CD4-positive, alpha-beta memory T cell (primary cell): ENCODE measurements around the gene DHRS4L2. TPM values are rescaled to one million over a fixed set of nuclear protein-coding genes. Genes with fewer than 3 reads are reported as not detected.
A peak's percentile ranks its signal among the peaks of the same experiment; 100 is the strongest.
"Not testable (repeated sequence)": the region's sequence is repeated elsewhere in the genome, so short reads cannot be mapped to it uniquely, and the experiment has no call there.

Experiments
- CTCF ChIA-PET: fragments of 350-600 bp; sonication (Branson Sonifier 250); formaldehyde crosslinking; loops from one replicate; lab custom pipeline; 2021; ENCODE audit warnings: inconsistent platforms; ENCODE audit not compliant: partially characterized antibody; lab: Charles Lee
- POLR2A ChIA-PET: fragments of 350-600 bp; sonication (Branson Sonifier 250); formaldehyde crosslinking; loops from one replicate; lab custom pipeline; 2021; ENCODE audit not compliant: partially characterized antibody; lab: Charles Lee
- DNase-seq, 5 donors: peaks; one replicate each; pipeline versions ENCODE4 v3.0.0 to v3.0.0-alpha.2; 2020 to 2022; ENCODE audit warnings: mixed read lengths in 1 of 5
- H3K27ac ChIP-seq: one replicate; pipeline ENCODE4 v1.7.0; 2013; ENCODE audit warnings: low read depth, low read length
- H3K27me3 ChIP-seq: 2 replicates; pipeline ENCODE4 v1.7.0; 2013; ENCODE audit warnings: mild to moderate bottlenecking, low read length, moderate library complexity; ENCODE audit not compliant: insufficient read depth
- H3K36me3 ChIP-seq: 2 replicates; pipeline ENCODE4 v1.7.0; 2013; ENCODE audit warnings: mild to moderate bottlenecking, low read length, moderate library complexity; ENCODE audit not compliant: insufficient read depth
- H3K4me1 ChIP-seq: 2 replicates; pipeline ENCODE4 v1.7.0; 2013; ENCODE audit warnings: mild to moderate bottlenecking, low read length, moderate library complexity; ENCODE audit not compliant: insufficient read depth
- H3K4me3 ChIP-seq, 2 donors: one replicate each; pipeline ENCODE4 v1.7.0; 2013; ENCODE audit warnings: low read length in 2 of 2, mild to moderate bottlenecking in 1 of 2
- H3K9me3 ChIP-seq, 2 donors: one replicate each; pipeline ENCODE4 v1.7.0; 2013; ENCODE audit warnings: low read length in 2 of 2, control low read depth in 1 of 2; ENCODE audit not compliant: control insufficient read depth in 1 of 2
- H3K27ac Mint-ChIP-seq, 7 donors: one replicate each; pipeline ENCODE4 v1.8.0; 2020 to 2021; ENCODE audit warnings: mixed read lengths in 7 of 7, mild to moderate bottlenecking in 6 of 7, inconsistent platforms in 3 of 7, moderate library complexity in 3 of 7
- H3K27me3 Mint-ChIP-seq, 2 donors: one replicate each; pipeline ENCODE4 v1.8.0; 2020 to 2021; ENCODE audit warnings: mixed read lengths in 2 of 2
- H3K36me3 Mint-ChIP-seq, 2 donors: one replicate each; pipeline ENCODE4 v1.8.0; 2020 to 2021; ENCODE audit warnings: mixed read lengths in 2 of 2, inconsistent platforms in 1 of 2, mild to moderate bottlenecking in 1 of 2
- H3K4me1 Mint-ChIP-seq, 4 donors: one replicate each; pipeline ENCODE4 v1.8.0; 2020 to 2021; ENCODE audit warnings: mixed read lengths in 4 of 4, mild to moderate bottlenecking in 1 of 4
- H3K4me3 Mint-ChIP-seq, 8 donors: one replicate each; pipeline ENCODE4 v1.8.0; 2020 to 2021; ENCODE audit warnings: mixed read lengths in 8 of 8, mild to moderate bottlenecking in 7 of 8, moderate library complexity in 6 of 8, inconsistent platforms in 3 of 8
- H3K9me3 Mint-ChIP-seq, 8 donors: one replicate each; pipeline ENCODE4 v1.8.0; 2020 to 2021; ENCODE audit warnings: mixed read lengths in 8 of 8, mild to moderate bottlenecking in 5 of 8, inconsistent platforms in 3 of 8, moderate library complexity in 1 of 8
- intact Hi-C: fragments of 100-400 bp; cut with micrococcal nuclease; formaldehyde crosslinking; loops from one replicate; pipeline ENCODE4 v1.15.1; 2023
- polyA plus RNA-seq, 2 donors: library from polyadenylated mRNA; unstranded; fragments of 300-500 nt; fragmentation: Illumina TruSeq; gene quantifications; one replicate each; pipeline ENCODE4 v1.2.3, GENCODE V29; 2021
- total RNA-seq, 2 experiments: library from RNA; stranded (reverse); gene quantifications; one replicate each; pipeline ENCODE4 v1.2.3, GENCODE V29; 2021

DHRS4L2 gene
- total and polyA plus RNA-seq, 4 experiments from 2014 or later: 13.3 to 19.6 (median 17.7) TPM

- H3K27me3 ChIP-seq, H3K36me3 ChIP-seq, H3K4me1 ChIP-seq, H3K27ac Mint-ChIP-seq, H3K4me1 Mint-ChIP-seq, H3K36me3 Mint-ChIP-seq, H3K9me3 ChIP-seq, DNase-seq, POLR2A ChIA-PET, H3K27me3 Mint-ChIP-seq, H3K9me3 Mint-ChIP-seq, H3K27ac ChIP-seq, intact Hi-C loops, H3K4me3 ChIP-seq: not testable (repeated sequence)
- CTCF ChIA-PET: interaction anchor here (1.2 kb wide), 1 partner anchor 87 kb away, joined by 5 read pairs; no protein-coding TSS in a partner anchor
- peak overlapping the region in 3 of 8 donors; percentile 7 to 34 (median 17) for H3K4me3 Mint-ChIP-seq
These were observed 18.5 kb upstream of the DHRS4L2 start for GRCh38 chr14:23970283-23970659.

GRCh38 chr14:23973178-23973577, 15.6 kb upstream of the DHRS4L2 start:
- H3K36me3 Mint-ChIP-seq, H3K9me3 ChIP-seq, H3K36me3 ChIP-seq, H3K4me1 Mint-ChIP-seq, H3K9me3 Mint-ChIP-seq, H3K4me3 ChIP-seq, H3K27me3 ChIP-seq, H3K27me3 Mint-ChIP-seq, DNase-seq, POLR2A ChIA-PET, H3K4me1 ChIP-seq, H3K4me3 Mint-ChIP-seq, intact Hi-C loops, CTCF ChIA-PET, H3K27ac ChIP-seq: not testable (repeated sequence)
- H3K27ac Mint-ChIP-seq: peak overlapping the region in 2 of 7 donors; percentile 41 to 57

- intact Hi-C loops, DNase-seq, H3K4me1 Mint-ChIP-seq: not testable (repeated sequence)
These were observed 14.7 kb upstream of the DHRS4L2 start for GRCh38 chr14:23974041-23974440.

GRCh38 chr14:23977208-23977607, 11.5 kb upstream of the DHRS4L2 start:
- H3K27ac Mint-ChIP-seq, H3K27me3 Mint-ChIP-seq, H3K4me3 ChIP-seq, H3K4me3 Mint-ChIP-seq, H3K9me3 ChIP-seq, DNase-seq, H3K36me3 ChIP-seq, H3K27me3 ChIP-seq, H3K27ac ChIP-seq, H3K9me3 Mint-ChIP-seq, intact Hi-C loops, H3K36me3 Mint-ChIP-seq, H3K4me1 ChIP-seq, H3K4me1 Mint-ChIP-seq, POLR2A ChIA-PET: not testable (repeated sequence)
- CTCF ChIA-PET: interaction anchor here (0.6 kb wide), 2 partner anchors 12 to 219 kb away, joined by 3 to 4 read pairs; partner anchors contain the start of gene DHRS4L2

More at GRCh38 chr14:23974041-23974440, 14.7 kb upstream of the DHRS4L2 start:
- H3K36me3 Mint-ChIP-seq, H3K4me1 ChIP-seq, H3K27ac ChIP-seq, H3K9me3 Mint-ChIP-seq, H3K27me3 Mint-ChIP-seq, H3K36me3 ChIP-seq, H3K27ac Mint-ChIP-seq, H3K27me3 ChIP-seq, POLR2A ChIA-PET, H3K4me3 ChIP-seq, H3K9me3 ChIP-seq: not testable (repeated sequence)
- peak overlapping the region in 2 of 8 donors; percentile 34 to 53 for H3K4me3 Mint-ChIP-seq
- CTCF ChIA-PET: interaction anchor here (1.1 to 1.6 kb wide), 3 partner anchors 41 to 116 kb away, joined by 3 to 6 read pairs (median 5); no protein-coding TSS in a partner anchor

GRCh38 chr14:23981951-23982813, 6.5 kb upstream of the DHRS4L2 start:
- DNase-seq, POLR2A ChIA-PET: not testable (repeated sequence)

GRCh38 chr14:23984891-23985602, 3.7 kb upstream of the DHRS4L2 start:
- intact Hi-C loops: loop anchor here (10.0 kb wide), 1 partner anchor 100 kb away; no protein-coding TSS in a partner anchor
- ChIA-PET CTCF (no interaction called here), POLR2A (no interaction called here)
- no peak overlapping the region for H3K4me3 Mint-ChIP-seq
- H3K4me1 Mint-ChIP-seq: peaks cover 13 to 25% (median 16%) of the 10 kb centered on the region in 4 donors
- H3K27me3 Mint-ChIP-seq: no peaks in the 10 kb centered on the region
- Histone ChIP-seq H3K27ac (no peak overlapping the region), H3K4me3 (no peak overlapping the region), H3K9me3 (no peaks in the 10 kb centered on the region), H3K4me1 (peaks cover 7% of the 10 kb centered on the region), H3K27me3 (no peaks in the 10 kb centered on the region), H3K36me3 (no peaks in the 10 kb centered on the region)
- H3K27ac Mint-ChIP-seq: peak overlapping the region in 1 of 7 donors; percentile 48
- DNase-seq: no peak
- no peaks in the 10 kb centered on the region for H3K9me3 Mint-ChIP-seq
- H3K36me3 Mint-ChIP-seq: peaks cover 0 to 12% of the 10 kb centered on the region in 2 donors

More at GRCh38 chr14:23981951-23982813, 6.5 kb upstream of the DHRS4L2 start:
- H3K4me1 Mint-ChIP-seq, H3K27ac Mint-ChIP-seq, H3K27me3 ChIP-seq, CTCF ChIA-PET, H3K27ac ChIP-seq, H3K36me3 ChIP-seq, H3K27me3 Mint-ChIP-seq, H3K9me3 Mint-ChIP-seq, H3K4me3 Mint-ChIP-seq, H3K4me3 ChIP-seq, H3K4me1 ChIP-seq, H3K9me3 ChIP-seq: not testable (repeated sequence)
- intact Hi-C loops: loop anchor here (10.0 kb wide), 1 partner anchor 103 kb away; no protein-coding TSS in a partner anchor
- peaks cover 0 to 12% of the 10 kb centered on the region in 2 donors for H3K36me3 Mint-ChIP-seq

GRCh38 chr14:23988223-23988606, 514 bp upstream of the DHRS4L2 start:
- peak overlapping the region in 1 of 2 donors; percentile 49 for H3K4me3 ChIP-seq
- H3K27me3 ChIP-seq, H3K9me3 Mint-ChIP-seq, H3K4me1 ChIP-seq, H3K36me3 ChIP-seq, H3K27me3 Mint-ChIP-seq, H3K36me3 Mint-ChIP-seq, H3K27ac ChIP-seq, H3K9me3 ChIP-seq, DNase-seq: not testable (repeated sequence)
- ChIA-PET CTCF (interaction anchor here (1.5 to 2.2 kb wide), 2 partner anchors 11 to 69 kb away, joined by 3 to 6 read pairs; no protein-coding TSS in a partner anchor), POLR2A (interaction anchor here (0.9 kb wide), 1 partner anchor 442 kb away, joined by 4 read pairs; no protein-coding TSS in a partner anchor)
- peak overlapping the region; percentile 77 to 89 (median 84) for H3K4me3 Mint-ChIP-seq
- H3K27ac Mint-ChIP-seq: peak overlapping the region in 6 of 7 donors; percentile 30 to 96 (median 60)
- H3K4me1 Mint-ChIP-seq: peaks cover 13 to 25% (median 16%) of the 10 kb centered on the region in 4 donors
- intact Hi-C loops: loop anchor here (10.0 kb wide), 1 partner anchor 97 kb away; no protein-coding TSS in a partner anchor
